ENCODE data around the gene KCNQ1OT1. TPM values are rescaled to one million over a fixed set of nuclear protein-coding genes. Genes with fewer than 3 reads are reported as not detected.

Gene KCNQ1OT1
- total RNA-seq, 1 donor: 5.1 TPM

GRCh38 chr11:2564008-2564530 lies 135.7 kb downstream of the KCNQ1OT1 start:
- no peaks in the 10 kb centered on the region for H3K9me3 ChIP-seq (ENCODE audit: low read depth, low read length)
- no peak overlapping the region for H3K4me3 ChIP-seq (ENCODE audit: insufficient read depth, low read length)
- peaks cover 5% of the 10 kb centered on the region for H3K27me3 ChIP-seq (ENCODE audit: insufficient read depth, low read length)
- no peaks in the 10 kb centered on the region for H3K4me1 ChIP-seq (ENCODE audit: insufficient read depth, low read length)
- no peaks in the 10 kb centered on the region for H3K36me3 ChIP-seq (ENCODE audit: insufficient read depth, low read length)
- no peak overlapping the region for H2AFZ ChIP-seq (ENCODE audit: low read length)
- no peak overlapping the region for H3K4me2 ChIP-seq (ENCODE audit: insufficient read depth, low read length)
- no peak for TF ChIP-seq CTCF (IDR thresholded peaks at IDR 0.05; ENCODE audit: extremely low read depth, low read depth, low read length)
- H3K79me2 ChIP-seq (ENCODE audit: insufficient read depth, low read length): no peaks in the 10 kb centered on the region
- H4K20me1 ChIP-seq (ENCODE audit: insufficient read depth, low read length): no peaks in the 10 kb centered on the region
- no peak for DNase-seq (ENCODE audit: insufficient read length, low spot score, missing footprints)
- no peak overlapping the region for H3K27ac ChIP-seq (ENCODE audit: low read depth, low read length)

- Histone ChIP-seq H4K20me1 (ENCODE audit: insufficient read depth, low read length) (no peaks in the 10 kb centered on the region), H3K4me1 (ENCODE audit: insufficient read depth, low read length) (no peaks in the 10 kb centered on the region), H2AFZ (ENCODE audit: low read length) (no peak overlapping the region), H3K4me3 (ENCODE audit: insufficient read depth, low read length) (no peak overlapping the region), H3K27ac (ENCODE audit: low read depth, low read length) (no peak overlapping the region), H3K4me2 (ENCODE audit: insufficient read depth, low read length) (no peak overlapping the region), H3K9me3 (ENCODE audit: low read depth, low read length) (no peaks in the 10 kb centered on the region), H3K36me3 (ENCODE audit: insufficient read depth, low read length) (no peaks in the 10 kb centered on the region), H3K27me3 (ENCODE audit: insufficient read depth, low read length) (peaks cover 5% of the 10 kb centered on the region), H3K79me2 (ENCODE audit: insufficient read depth, low read length) (no peaks in the 10 kb centered on the region)
- peak; percentile 46 for DNase-seq (ENCODE audit: insufficient read length, low spot score, missing footprints)
- TF ChIP-seq CTCF (IDR thresholded peaks at IDR 0.05; ENCODE audit: extremely low read depth, low read depth, low read length): no peak
These were observed 136.4 kb downstream of the KCNQ1OT1 start for GRCh38 chr11:2563213-2564007.

- DNase-seq (ENCODE audit: insufficient read length, low spot score, missing footprints): peak; percentile 30
- TF ChIP-seq CTCF (IDR thresholded peaks at IDR 0.05; ENCODE audit: extremely low read depth, low read depth, low read length): no peak
- no peaks in the 10 kb centered on the region for H3K79me2 ChIP-seq (ENCODE audit: insufficient read depth, low read length)
- no peak overlapping the region for H3K27ac ChIP-seq (ENCODE audit: low read depth, low read length)
- H3K27me3 ChIP-seq (ENCODE audit: insufficient read depth, low read length): peaks cover 5% of the 10 kb centered on the region
- no peak overlapping the region for H2AFZ ChIP-seq (ENCODE audit: low read length)
- no peaks in the 10 kb centered on the region for H3K4me1 ChIP-seq (ENCODE audit: insufficient read depth, low read length)
- no peaks in the 10 kb centered on the region for H3K9me3 ChIP-seq (ENCODE audit: low read depth, low read length)
- no peak overlapping the region for H3K4me3 ChIP-seq (ENCODE audit: insufficient read depth, low read length)
- no peak overlapping the region for H3K4me2 ChIP-seq (ENCODE audit: insufficient read depth, low read length)
- no peaks in the 10 kb centered on the region for H3K36me3 ChIP-seq (ENCODE audit: insufficient read depth, low read length)
- H4K20me1 ChIP-seq (ENCODE audit: insufficient read depth, low read length): no peaks in the 10 kb centered on the region
These were observed 136.9 kb downstream of the KCNQ1OT1 start for GRCh38 chr11:2562890-2563212.

GRCh38 chr11:2561696-2562581 lies 137.9 kb downstream of the KCNQ1OT1 start:
- DNase-seq (ENCODE audit: insufficient read length, low spot score, missing footprints): peak; percentile 32
- Histone ChIP-seq H3K27me3 (ENCODE audit: insufficient read depth, low read length) (peaks cover 9% of the 10 kb centered on the region), H3K36me3 (ENCODE audit: insufficient read depth, low read length) (no peaks in the 10 kb centered on the region), H4K20me1 (ENCODE audit: insufficient read depth, low read length) (no peaks in the 10 kb centered on the region), H3K4me3 (ENCODE audit: insufficient read depth, low read length) (no peak overlapping the region), H3K79me2 (ENCODE audit: insufficient read depth, low read length) (no peaks in the 10 kb centered on the region), H2AFZ (ENCODE audit: low read length) (no peak overlapping the region), H3K9me3 (ENCODE audit: low read depth, low read length) (no peaks in the 10 kb centered on the region), H3K4me1 (ENCODE audit: insufficient read depth, low read length) (no peaks in the 10 kb centered on the region), H3K27ac (ENCODE audit: low read depth, low read length) (no peak overlapping the region), H3K4me2 (ENCODE audit: insufficient read depth, low read length) (no peak overlapping the region)
- TF ChIP-seq CTCF (IDR thresholded peaks at IDR 0.05; ENCODE audit: extremely low read depth, low read depth, low read length): no peak

Measured in osteoblast (primary cell).